SK-N-SH treated with all-trans-retinoic acid at 6 μM for 48 hours (cell line): ENCODE results near the gene KRT20.

Source experiments
- ATAC-seq: fragments of 200-7000 bp; cut with Tn5 transposase; 3 replicates; pipeline ENCODE4 v1.9.1; 2020; ENCODE audit warnings: mild to moderate bottlenecking, moderate library complexity
- ARNTL ChIP-seq: fragments of 450-650 bp; formaldehyde crosslinking; IDR thresholded peaks from 2 replicates; pipeline ENCODE4 v1.5.0; 2020; ENCODE audit warnings: low read depth, mild to moderate bottlenecking, moderate library complexity, borderline replicate concordance
- BACH2 ChIP-seq: fragments of 250-450 bp; sonication (Bioruptor Pico); IDR thresholded peaks from 2 replicates; pipeline ENCODE4 v1.9.0; 2021; ENCODE audit warnings: mild to moderate bottlenecking, borderline replicate concordance
- CREB5 ChIP-seq: fragments of 250-450 bp; sonication (Bioruptor Pico); IDR thresholded peaks from 2 replicates; pipeline ENCODE4 v1.5.1; 2020; ENCODE audit warnings: low read depth, mild to moderate bottlenecking, moderate library complexity
- CSDC2 ChIP-seq: fragments of 250-450 bp; sonication (Bioruptor Pico); IDR thresholded peaks from 2 replicates; pipeline ENCODE4 v1.5.0; 2020; ENCODE audit warnings: mild to moderate bottlenecking, moderate library complexity
- CSRNP3 ChIP-seq: fragments of 250-450 bp; sonication (Bioruptor Pico); IDR thresholded peaks from 2 replicates; pipeline ENCODE4 v1.5.1; 2021; ENCODE audit warnings: mild to moderate bottlenecking, moderate library complexity
- ESRRG ChIP-seq: fragments of 250-450 bp; sonication (Bioruptor Pico); IDR thresholded peaks from 2 replicates; pipeline ENCODE4 v1.6.1; 2021; ENCODE audit warnings: mild to moderate bottlenecking
- GLIS3 ChIP-seq: fragments of 250-450 bp; sonication (Bioruptor Pico); IDR thresholded peaks from 2 replicates; pipeline ENCODE4 v1.5.0; 2020; ENCODE audit warnings: mild to moderate bottlenecking, moderate library complexity
- OSR1 ChIP-seq: fragments of 250-450 bp; sonication (Bioruptor Pico); IDR thresholded peaks from 2 replicates; pipeline ENCODE4 v1.8.0; 2022; ENCODE audit warnings: moderate library complexity, mild to moderate bottlenecking, inconsistent platforms
- PATZ1 ChIP-seq: fragments of 250-450 bp; sonication (Bioruptor Pico); IDR thresholded peaks from 2 replicates; pipeline ENCODE4 v1.8.0; 2020; ENCODE audit warnings: mild to moderate bottlenecking, moderate library complexity, borderline replicate concordance
- POU6F1 ChIP-seq: fragments of 250-450 bp; sonication (Bioruptor Pico); IDR thresholded peaks from 2 replicates; pipeline ENCODE4 v1.8.0; 2021; ENCODE audit warnings: low read depth, mild to moderate bottlenecking, moderate library complexity, borderline replicate concordance
- PPARA ChIP-seq: fragments of 250-450 bp; sonication (Bioruptor Pico); IDR thresholded peaks from 2 replicates; pipeline ENCODE4 v1.5.0; 2020; ENCODE audit warnings: mild to moderate bottlenecking, borderline replicate concordance
- RARB ChIP-seq: fragments of 250-450 bp; sonication (Bioruptor Pico); IDR thresholded peaks from 2 replicates; pipeline ENCODE4 v1.8.0; 2021; ENCODE audit warnings: mild to moderate bottlenecking, moderate library complexity
- SNAI2 ChIP-seq: fragments of 250-450 bp; sonication (Bioruptor Pico); IDR thresholded peaks from 2 replicates; pipeline ENCODE4 v1.5.0; 2020; ENCODE audit warnings: mild to moderate bottlenecking, moderate library complexity
- TCF4 ChIP-seq: fragments of 250-450 bp; sonication (Bioruptor Pico); IDR thresholded peaks from 2 replicates; pipeline ENCODE4 v1.8.0; 2021; ENCODE audit warnings: mild to moderate bottlenecking, moderate library complexity, borderline replicate concordance
- TSHZ2 ChIP-seq: fragments of 250-450 bp; sonication (Bioruptor Pico); IDR thresholded peaks from 2 replicates; pipeline ENCODE4 v1.5.0; 2020; ENCODE audit warnings: mild to moderate bottlenecking, moderate library complexity
- ZC3H10 ChIP-seq: fragments of 250-450 bp; sonication (Bioruptor Pico); IDR thresholded peaks from 2 replicates; pipeline ENCODE4 v1.5.1; 2021; ENCODE audit warnings: mild to moderate bottlenecking, moderate library complexity
- ZFP3 ChIP-seq: fragments of 250-450 bp; sonication (Bioruptor Pico); IDR thresholded peaks from 2 replicates; pipeline ENCODE4 v1.5.0; 2020; ENCODE audit warnings: mild to moderate bottlenecking, moderate library complexity
- ZFP30 ChIP-seq: fragments of 450-650 bp; formaldehyde crosslinking; IDR thresholded peaks from 2 replicates; pipeline ENCODE4 v1.5.0; 2022; ENCODE audit warnings: mild to moderate bottlenecking, moderate library complexity
- ZNF565 ChIP-seq: fragments of 450-650 bp; formaldehyde crosslinking; conservative IDR thresholded peaks from 2 replicates; pipeline ENCODE4 v1.5.0; 2020; ENCODE audit warnings: low read depth, mild to moderate bottlenecking, moderate library complexity
- ZNF8 ChIP-seq: fragments of 450-650 bp; formaldehyde crosslinking; IDR thresholded peaks from 2 replicates; pipeline ENCODE4 v1.5.0; 2020; ENCODE audit warnings: mild to moderate bottlenecking, moderate library complexity

The KRT20 gene

GRCh38 chr17:40846515-40847144 lies 38.4 kb downstream of the KRT20 start:
- TF ChIP-seq CSDC2 (CRISPR knock-in tag) (no peak), SNAI2 (CRISPR knock-in tag) (no peak), ZFP3 (CRISPR knock-in tag) (no peak), CSRNP3 (no peak), ARNTL (CRISPR knock-in tag) (no peak), PATZ1 (CRISPR knock-in tag) (no peak), ZNF8 (no peak), ZNF565 (no peak), GLIS3 (CRISPR knock-in tag) (no peak), ZFP30 (CRISPR knock-in tag) (no peak), PPARA (CRISPR knock-in tag) (no peak), ZC3H10 (CRISPR knock-in tag) (no peak), BACH2 (CRISPR knock-in tag) (no peak), OSR1 (no peak), CREB5 (no peak), TSHZ2 (no peak)
- no peak for ATAC-seq

- no peak for ATAC-seq
Measured at GRCh38 chr17:40844671-40845107, 40.4 kb downstream of the KRT20 start.

GRCh38 chr17:40843242-40843641 lies 41.8 kb downstream of the KRT20 start:
- no peak for TF ChIP-seq ESRRG (CRISPR knock-in tag)
- no peak for TF ChIP-seq ZNF565
- TF ChIP-seq ZC3H10 (CRISPR knock-in tag), result no peak
- no peak for TF ChIP-seq RARB (CRISPR knock-in tag)
- TF ChIP-seq SNAI2 (CRISPR knock-in tag), result no peak
- TF ChIP-seq ARNTL (CRISPR knock-in tag), result no peak
- no peak for TF ChIP-seq TCF4 (CRISPR knock-in tag)
- ATAC-seq, result no peak

More at GRCh38 chr17:40844671-40845107, 40.4 kb downstream of the KRT20 start:
- TF ChIP-seq ZFP3 (CRISPR knock-in tag) (no peak), CREB5 (no peak)

- no peak for ATAC-seq
- TF ChIP-seq TCF4 (CRISPR knock-in tag) (no peak), POU6F1 (no peak), SNAI2 (CRISPR knock-in tag) (no peak), GLIS3 (CRISPR knock-in tag) (no peak), ZFP30 (CRISPR knock-in tag) (no peak), ARNTL (CRISPR knock-in tag) (no peak), TSHZ2 (no peak), ESRRG (CRISPR knock-in tag) (no peak), PPARA (CRISPR knock-in tag) (no peak), OSR1 (no peak), CSDC2 (CRISPR knock-in tag) (no peak)
Measured at GRCh38 chr17:40841246-40841645, 43.8 kb downstream of the KRT20 start.
